Activated CD8-positive, alpha-beta memory T cell treated with anti-CD3 and anti-CD28 coated beads, Interleukin-2, amount 50 U/mL, for 48 hours (primary cell): ENCODE data around the gene OR5P2.
"Not testable (repeated sequence)": the region's sequence is repeated elsewhere in the genome, so short reads cannot be mapped to it uniquely, and the experiment has no call there.

Experiments used
- DNase-seq: peaks from one replicate; pipeline ENCODE4 v3.0.0-alpha.2; 2020

OR5P2 gene

GRCh38 chr11:7796842-7797241, at the start of gene OR5P2:
TSS of gene OR5P2 (minus strand) at chr11:7796942. CDS start at chr11:7796942, 0 bp downstream.
- DNase-seq: no peak

- no peak for DNase-seq
Measured at GRCh38 chr11:7846003-7846402, 49.3 kb upstream of the OR5P2 start.

GRCh38 chr11:7844986-7845385, 48.2 kb upstream of the OR5P2 start:
- no peak for DNase-seq

GRCh38 chr11:7844521-7844920, 47.8 kb upstream of the OR5P2 start:
- no peak for DNase-seq

- no peak for DNase-seq
Measured at GRCh38 chr11:7840578-7840977, 43.8 kb upstream of the OR5P2 start.

- DNase-seq: no peak
Measured at GRCh38 chr11:7833527-7833926, 36.8 kb upstream of the OR5P2 start.

GRCh38 chr11:7830740-7831139, 34.0 kb upstream of the OR5P2 start, which contains the start of gene OR5P3:
TSS of gene OR5P3 (minus strand) at chr11:7830840.
- no peak for DNase-seq

- DNase-seq: no peak
Measured at GRCh38 chr11:7826324-7826723, 29.6 kb upstream of the OR5P2 start.

- not testable (repeated sequence) for DNase-seq
Measured at GRCh38 chr11:7820417-7820816, 23.7 kb upstream of the OR5P2 start.

GRCh38 chr11:7814897-7815296, 18.2 kb upstream of the OR5P2 start:
- DNase-seq: not testable (repeated sequence)

GRCh38 chr11:7810301-7810700, 13.6 kb upstream of the OR5P2 start:
- not testable (repeated sequence) for DNase-seq

- no peak for DNase-seq
Measured at GRCh38 chr11:7793233-7793632, 3.5 kb downstream of the OR5P2 start.

GRCh38 chr11:7787239-7787638, 9.5 kb downstream of the OR5P2 start:
- no peak for DNase-seq

GRCh38 chr11:7775689-7776088, 21.1 kb downstream of the OR5P2 start:
- DNase-seq: no peak

GRCh38 chr11:7764301-7764700, 32.4 kb downstream of the OR5P2 start:
- DNase-seq: not testable (repeated sequence)

GRCh38 chr11:7759010-7759409, 37.7 kb downstream of the OR5P2 start:
- no peak for DNase-seq

GRCh38 chr11:7749456-7749855, 47.3 kb downstream of the OR5P2 start:
- no peak for DNase-seq
